SK-N-SH (cell line): ENCODE data around the gene A1BG. TPM values are rescaled to one million over a fixed set of nuclear protein-coding genes. Genes with fewer than 3 reads are reported as not detected.
A peak's percentile ranks its signal among the peaks of the same experiment; 100 is the strongest.

Experiments used
- CTCF ChIA-PET: fragments of 300-600, 350-600 bp; formaldehyde crosslinking; extraction: SDS; loops from one replicate; lab custom pipeline; 2021; lab: Yijun Ruan, JAX
- POLR2A ChIA-PET: fragments of 350-600 bp; sonication (Branson Sonifier 250); formaldehyde crosslinking; extraction: SDS; loops from one replicate; lab custom pipeline; 2020; ENCODE audit warnings: antibody characterized with exemption, inconsistent platforms; lab: Yijun Ruan, JAX
- DNase-seq: peaks from one replicate; pipeline ENCODE4 v3.0.0; 2012
- H2AFZ ChIP-seq: fragments of 200-600 bp; sonication (generic); 2 replicates; pipeline ENCODE4 v1.8.1; 2016; ENCODE audit warnings: antibody characterized with exemption, mild to moderate bottlenecking, low read depth
- H3F3A ChIP-seq: fragments of 200-600 bp; sonication (generic); replicated peaks from 2 replicates; pipeline ENCODE3; 2016; ENCODE audit warnings: antibody characterized with exemption, mild to moderate bottlenecking; ENCODE audit not compliant: insufficient read depth
- H3K27ac ChIP-seq, 2 experiments: fragments of 200-500 bp in 1 of 2; fragments of 200-600 bp in 1 of 2; sonication (Bioruptor generic) in 1 of 2; sonication (generic), shearing (Covaris generic) in 1 of 2; 2 replicates each; pipeline versions ENCODE4 v1.5.1 to v1.6.1; 2014 to 2016; ENCODE audit warnings: low read depth in 2 of 2, inconsistent platforms in 1 of 2, low read length in 1 of 2, mild to moderate bottlenecking in 1 of 2, mixed read lengths in 1 of 2
- H3K27me3 ChIP-seq: fragments of 200-600 bp; sonication (generic), shearing (Covaris generic); 2 replicates; pipeline ENCODE4 v1.6.1; 2016; ENCODE audit warnings: mixed run types; ENCODE audit not compliant: insufficient read depth
- H3K36me3 ChIP-seq, 2 experiments: fragments of 200-500 bp in 1 of 2; fragments of 200-600 bp in 1 of 2; sonication (Bioruptor generic) in 1 of 2; sonication (generic) in 1 of 2; replicated peaks in 1 of 2; 2 replicates each; pipeline versions ENCODE3 to v1.5.1; 2014 to 2016; ENCODE audit warnings: low read length in 1 of 2, mild to moderate bottlenecking in 1 of 2; ENCODE audit not compliant: insufficient read depth in 2 of 2, control insufficient read depth in 1 of 2
- H3K4me1 ChIP-seq, 2 experiments: fragments of 200-500 bp in 1 of 2; fragments of 200-600 bp in 1 of 2; sonication (Bioruptor generic) in 1 of 2; sonication (generic), shearing (Covaris generic) in 1 of 2; 2 replicates each; pipeline versions ENCODE4 v1.5.1 to v1.6.1; 2014 to 2016; ENCODE audit warnings: low read depth in 1 of 2, low read length in 1 of 2, mixed run types in 1 of 2; ENCODE audit not compliant: insufficient read depth in 2 of 2, control insufficient read depth in 1 of 2
- H3K4me2 ChIP-seq: fragments of 200-600 bp; sonication (generic), shearing (Covaris generic); 2 replicates; pipeline ENCODE4 v1.6.1; 2017; ENCODE audit warnings: mixed run types
- H3K4me3 ChIP-seq, 2 experiments: fragments of 200-500 bp in 1 of 2; fragments of 200-600 bp in 1 of 2; sonication (Bioruptor generic) in 1 of 2; sonication (generic), shearing (Covaris generic) in 1 of 2; 2 replicates each; pipeline versions ENCODE4 v1.5.1 to v1.8.1; 2014 to 2016; ENCODE audit warnings: low read depth in 2 of 2, inconsistent platforms in 1 of 2, low read length in 1 of 2, mild to moderate bottlenecking in 1 of 2, mixed read lengths in 1 of 2, moderate library complexity in 1 of 2
- H3K79me2 ChIP-seq: fragments of 200-600 bp; sonication (generic); 2 replicates; pipeline ENCODE4 v1.8.1; 2017; ENCODE audit warnings: mild to moderate bottlenecking; ENCODE audit not compliant: insufficient read depth
- H3K9ac ChIP-seq: fragments of 200-600 bp; sonication (generic); 2 replicates; pipeline ENCODE4 v1.6.1; 2017; ENCODE audit warnings: mixed run types
- H3K9me2 ChIP-seq: fragments of 200-600 bp; sonication (generic); 2 replicates; pipeline ENCODE4 v1.6.1; 2017; ENCODE audit warnings: mixed run types
- H3K9me3 ChIP-seq: fragments of 200-600 bp; sonication (generic); 2 replicates; pipeline ENCODE4 v1.6.1; 2017; ENCODE audit warnings: mixed run types, mild to moderate bottlenecking, moderate library complexity
- H4K20me1 ChIP-seq: fragments of 200-600 bp; sonication (generic); 2 replicates; pipeline ENCODE4 v1.6.1; 2017; ENCODE audit warnings: mild to moderate bottlenecking, mixed run types; ENCODE audit not compliant: insufficient read depth
- CHD2 ChIP-seq: fragments of 150-350 bp; IDR thresholded peaks from 2 replicates; pipeline ENCODE4 v1.6.1; 2018; ENCODE audit warnings: low read length; ENCODE audit not compliant: partially characterized antibody
- ELF1 ChIP-seq: IDR thresholded peaks from 2 replicates; pipeline ENCODE4 v1.4.0; 2012
- EZH2phosphoT487 ChIP-seq: fragments of 200-600 bp; sonication (generic); IDR thresholded peaks from 2 replicates; pipeline ENCODE4 v1.6.1; 2017; ENCODE audit warnings: low read depth, mixed run types, mild to moderate bottlenecking, antibody characterized with exemption, moderate library complexity, borderline replicate concordance
- FOXJ3 ChIP-seq: sonication (generic); formaldehyde crosslinking; IDR thresholded peaks from 2 replicates; pipeline ENCODE4 v1.5.1; 2020; ENCODE audit warnings: mild to moderate bottlenecking, missing genetic modification reagents
- FOXM1 ChIP-seq: IDR thresholded peaks from 2 replicates; pipeline ENCODE4 v1.4.0; 2012; ENCODE audit warnings: low read depth, mild to moderate bottlenecking
- GABPA ChIP-seq: IDR thresholded peaks from 2 replicates; pipeline ENCODE4 v1.4.0; 2012; ENCODE audit warnings: low read depth, mild to moderate bottlenecking
- GATA2 ChIP-seq: sonication (generic); formaldehyde crosslinking; IDR thresholded peaks from 2 replicates; pipeline ENCODE4 v1.5.0; 2020; ENCODE audit warnings: mild to moderate bottlenecking, missing genetic modification reagents
- JUND ChIP-seq: IDR thresholded peaks from 2 replicates; pipeline ENCODE4 v1.4.0; 2012
- MAX ChIP-seq: IDR thresholded peaks from 2 replicates; pipeline ENCODE4 v1.4.0; 2012; ENCODE audit warnings: low read depth
- NFIC ChIP-seq: IDR thresholded peaks from 2 replicates; pipeline ENCODE4 v1.4.0; 2012; ENCODE audit warnings: borderline replicate concordance
- PBX3 ChIP-seq: IDR thresholded peaks from 2 replicates; pipeline ENCODE4; 2012
- POLR2AphosphoS5 ChIP-seq: IDR thresholded peaks from 2 replicates; pipeline ENCODE4 v1.6.1; 2012; ENCODE audit warnings: low read depth, low read length
- RAD21 ChIP-seq: IDR thresholded peaks from 2 replicates; pipeline ENCODE4 v1.6.1; 2012; ENCODE audit warnings: mild to moderate bottlenecking, low read length
- RFX5 ChIP-seq: IDR thresholded peaks from 2 replicates; pipeline ENCODE4 v1.6.1; 2012; ENCODE audit warnings: mild to moderate bottlenecking, improper control_type of control experiment, low read length
- SMC3 ChIP-seq: IDR thresholded peaks from 2 replicates; pipeline ENCODE4 v1.6.1; 2012; ENCODE audit warnings: low read depth, low read length, improper control_type of control experiment
- TAF1 ChIP-seq: IDR thresholded peaks from 2 replicates; pipeline ENCODE4 v1.6.1; 2012; ENCODE audit warnings: low read depth, mild to moderate bottlenecking, low read length, moderate library complexity, borderline replicate concordance
- TCF12 ChIP-seq: IDR thresholded peaks from 2 replicates; pipeline ENCODE4 v1.4.0; 2012
- USF2 ChIP-seq: fragments of 150-350 bp; IDR thresholded peaks from 2 replicates; pipeline ENCODE4 v1.6.1; 2017; ENCODE audit warnings: antibody characterized with exemption, low read length, low read depth, borderline replicate concordance
- YY1 ChIP-seq: IDR thresholded peaks from 2 replicates; pipeline ENCODE4 v1.4.0; 2012; ENCODE audit warnings: low read depth, mild to moderate bottlenecking
- WGBS: methylation state at CpG from one replicate; pipeline ENCODE4 v1.1.6; 2017; ENCODE audit warnings: low lambda C conversion rate; 5-methylcytosine and 5-hydroxymethylcytosine counted together
- polyA plus RNA-seq, 3 experiments: library from polyadenylated mRNA; depleted of rRNA; stranded (reverse); fragments of >200 nt; gene quantifications; 2 replicates each; pipeline ENCODE4 v1.2.3, GENCODE V29; 2012
- TF ChIP-seq, protein P1 (sequence below): IDR thresholded peaks from 2 replicates; pipeline ENCODE4 v1.4.0; 2012; ENCODE audit warnings: low read depth, borderline replicate concordance

Gene A1BG
- polyA plus RNA-seq, 1 of the 3 experiments (the other 2 are of a cell fraction): 62.6 TPM

- peaks cover 20% of the 10 kb centered on the region for H3K79me2 ChIP-seq
- TF ChIP-seq CHD2: no peak
- no peak for TF ChIP-seq GABPA
- no peak for TF ChIP-seq TAF1
- no peak for TF ChIP-seq RAD21
- no peak for TF ChIP-seq TCF12
- no peak for TF ChIP-seq EZH2phosphoT487
- no peak for TF ChIP-seq MAX
- TF ChIP-seq SMC3: no peak
- no peak for TF ChIP-seq GATA2
- TF ChIP-seq RFX5: no peak
- TF ChIP-seq PBX3: no peak
- TF ChIP-seq ELF1: no peak
- TF ChIP-seq, protein P1, sequence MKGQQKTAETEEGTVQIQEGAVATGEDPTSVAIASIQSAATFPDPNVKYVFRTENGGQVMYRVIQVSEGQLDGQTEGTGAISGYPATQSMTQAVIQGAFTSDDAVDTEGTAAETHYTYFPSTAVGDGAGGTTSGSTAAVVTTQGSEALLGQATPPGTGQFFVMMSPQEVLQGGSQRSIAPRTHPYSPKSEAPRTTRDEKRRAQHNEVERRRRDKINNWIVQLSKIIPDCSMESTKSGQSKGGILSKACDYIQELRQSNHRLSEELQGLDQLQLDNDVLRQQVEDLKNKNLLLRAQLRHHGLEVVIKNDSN: no peak
- TF ChIP-seq USF2: no peak
- TF ChIP-seq JUND: no peak
- TF ChIP-seq FOXJ3 (CRISPR knock-in tag): no peak
- TF ChIP-seq YY1: no peak
- TF ChIP-seq POLR2AphosphoS5: no peak
- no peak for TF ChIP-seq FOXM1
- no peak for TF ChIP-seq NFIC
- H3K4me2 ChIP-seq: peak overlapping the region; percentile 88
- H3K27me3 ChIP-seq: no peaks in the 10 kb centered on the region
- ChIA-PET POLR2A (no interaction called here), CTCF (no interaction called here)
- DNase-seq: no peak
- 24% methylated on average over 21 of the region's 23 CpGs for WGBS
- H4K20me1 ChIP-seq: no peaks in the 10 kb centered on the region
- peaks cover 19% of the 10 kb centered on the region for H3F3A ChIP-seq
- peak overlapping the region; percentile 89 for H2AFZ ChIP-seq
- no peaks in the 10 kb centered on the region for H3K9me2 ChIP-seq
- peak overlapping the region; percentile 70 to 71 for H3K4me3 ChIP-seq
- H3K27ac ChIP-seq: peak overlapping the region; percentile 75 to 78; a peak in 3 of 4 replicates
- H3K9me3 ChIP-seq: no peaks in the 10 kb centered on the region
- H3K4me1 ChIP-seq: peaks cover 6 to 24% of the 10 kb centered on the region in 2 experiments; a peak in 2 of 4 replicates
- H3K36me3 ChIP-seq: no peaks in the 10 kb centered on the region
- H3K9ac ChIP-seq: peak overlapping the region; percentile 77
Observed at GRCh38 chr19:58401840-58402421, 48.6 kb upstream of the A1BG start.
